ENCODE results near the gene DAPK2.

DAPK2 gene

DNA sequence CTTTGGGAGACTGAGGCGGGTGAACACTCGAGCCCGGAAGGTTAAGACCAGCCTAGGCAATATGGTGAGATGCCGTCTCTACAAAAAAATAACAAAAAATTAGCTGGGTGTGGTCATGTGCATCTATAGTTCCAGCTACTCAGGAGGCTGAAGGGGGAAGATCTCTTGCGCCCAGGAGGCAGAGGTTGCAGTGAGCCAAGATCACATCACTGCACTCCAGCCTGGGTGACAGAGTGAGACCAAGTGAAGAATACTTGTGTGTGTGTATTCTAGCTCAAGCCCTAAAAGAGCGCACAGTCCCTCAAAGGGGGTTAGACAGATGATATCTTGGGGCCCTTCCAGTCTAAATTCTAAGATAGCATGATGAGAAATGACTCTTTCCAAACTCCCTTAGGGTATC lies 23.7 kb downstream of the DAPK2 start:
- no peak for DNase-seq

DNA sequence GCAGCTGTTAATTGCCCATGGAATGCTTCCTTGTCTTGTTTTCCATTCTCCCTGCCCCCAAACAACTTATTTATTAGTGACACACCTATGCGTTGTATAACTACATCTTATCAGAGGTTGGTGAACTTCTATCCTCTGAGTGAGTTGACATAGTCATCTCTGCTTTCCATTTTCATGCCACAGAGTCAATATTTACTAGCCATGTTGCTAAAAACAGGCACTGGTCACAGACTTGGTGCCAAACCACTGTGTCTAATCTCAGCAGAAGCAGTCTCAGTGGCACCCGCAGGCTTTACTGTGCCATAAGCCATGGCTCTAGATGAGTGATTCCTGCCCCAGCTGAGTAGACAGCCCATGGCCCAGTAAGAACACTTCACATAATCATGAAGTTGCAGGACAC lies 26.5 kb downstream of the DAPK2 start:
- no peak for DNase-seq

DNA sequence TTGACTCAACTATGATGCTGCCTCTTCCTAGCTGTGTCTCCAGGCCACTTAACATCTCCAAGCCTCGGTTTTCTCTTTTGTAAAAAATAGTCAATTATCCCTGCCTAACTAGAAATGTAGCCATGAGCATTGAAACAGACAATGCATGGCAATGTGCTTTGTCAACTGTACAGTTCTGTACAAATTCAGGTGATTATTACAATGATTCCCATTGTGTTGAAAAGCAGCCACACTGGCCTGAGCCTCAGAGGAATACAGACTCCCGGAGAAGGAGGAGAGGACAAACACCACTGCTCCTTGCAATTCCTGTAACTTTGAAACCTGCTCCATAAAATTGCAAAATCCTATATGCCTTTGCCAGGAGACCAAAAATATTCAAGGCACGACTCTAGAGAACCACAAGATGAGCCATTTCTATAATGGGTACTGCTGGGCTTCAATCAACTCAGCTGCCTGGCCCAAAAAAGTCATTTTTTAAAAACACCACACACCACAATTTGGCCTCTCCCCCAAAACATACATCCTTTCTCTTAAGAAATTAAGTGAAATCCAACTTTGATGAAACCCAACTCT lies 28.6 kb downstream of the DAPK2 start:
- DNase-seq, result no peak

DNA sequence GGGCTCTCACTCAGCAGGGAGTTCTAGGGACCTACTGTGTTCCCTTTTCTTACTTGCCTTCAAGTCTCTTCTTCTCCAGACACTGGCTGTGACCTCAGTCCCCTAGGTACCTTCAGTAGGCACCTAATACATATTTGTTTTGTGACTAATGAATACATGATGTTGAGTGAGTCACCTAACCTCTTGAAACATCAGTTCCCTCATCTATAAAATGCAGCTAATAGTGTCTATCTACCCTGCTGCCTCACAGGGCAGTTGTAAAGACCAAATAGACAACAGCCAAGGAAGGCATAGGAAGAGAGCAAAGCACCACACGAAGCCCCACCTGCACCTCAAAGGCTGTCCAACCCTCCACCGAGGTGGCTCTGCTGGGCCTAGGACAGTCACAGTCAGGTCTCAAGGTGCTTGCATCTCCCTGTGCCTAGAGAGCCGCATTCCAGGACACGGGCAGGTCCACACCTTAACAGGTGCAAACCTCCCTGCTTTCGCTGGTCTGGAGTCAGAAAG lies 29.1 kb downstream of the DAPK2 start:
- DNase-seq, result no peak

DNA sequence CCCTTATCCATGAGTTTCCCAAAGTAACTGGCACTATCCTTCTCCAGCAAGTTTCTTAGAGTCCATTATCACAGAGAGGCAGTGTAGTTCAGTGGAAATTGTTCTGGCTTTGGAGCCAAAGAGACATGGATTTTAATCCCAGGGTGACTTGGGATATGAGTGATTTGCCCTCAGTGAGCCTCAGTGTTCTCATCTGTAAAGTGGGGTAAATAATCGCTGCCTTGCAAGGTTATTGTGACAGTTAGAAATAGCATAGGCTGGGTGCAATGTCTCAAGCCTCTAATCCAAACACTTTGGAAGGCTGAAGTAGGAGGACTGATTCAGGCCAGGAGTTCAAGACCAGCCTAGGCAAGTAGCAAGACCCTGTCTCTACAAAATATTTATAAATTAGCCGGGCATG lies 30.0 kb downstream of the DAPK2 start:
- DNase-seq, result no peak

DNA sequence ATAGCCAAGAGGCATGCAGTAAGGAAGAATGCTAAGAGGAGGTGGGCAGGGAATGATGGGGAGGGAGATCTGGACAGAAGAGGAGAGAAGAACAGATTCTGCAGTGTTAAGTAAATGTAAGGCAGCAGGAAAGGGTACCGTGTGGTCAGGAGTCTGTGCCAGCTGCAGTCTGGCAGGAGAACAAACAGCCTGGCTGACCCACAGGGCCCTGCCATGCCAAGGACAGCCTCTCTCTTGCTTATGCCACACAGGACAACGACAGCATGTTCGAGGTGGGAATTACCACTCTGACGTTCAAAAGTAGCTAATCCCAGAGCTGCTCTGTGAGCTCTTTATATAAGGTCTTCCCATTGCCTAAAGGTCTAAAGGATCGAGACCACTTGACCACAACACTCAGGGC lies 31.3 kb downstream of the DAPK2 start:
- no peak for DNase-seq

DNA sequence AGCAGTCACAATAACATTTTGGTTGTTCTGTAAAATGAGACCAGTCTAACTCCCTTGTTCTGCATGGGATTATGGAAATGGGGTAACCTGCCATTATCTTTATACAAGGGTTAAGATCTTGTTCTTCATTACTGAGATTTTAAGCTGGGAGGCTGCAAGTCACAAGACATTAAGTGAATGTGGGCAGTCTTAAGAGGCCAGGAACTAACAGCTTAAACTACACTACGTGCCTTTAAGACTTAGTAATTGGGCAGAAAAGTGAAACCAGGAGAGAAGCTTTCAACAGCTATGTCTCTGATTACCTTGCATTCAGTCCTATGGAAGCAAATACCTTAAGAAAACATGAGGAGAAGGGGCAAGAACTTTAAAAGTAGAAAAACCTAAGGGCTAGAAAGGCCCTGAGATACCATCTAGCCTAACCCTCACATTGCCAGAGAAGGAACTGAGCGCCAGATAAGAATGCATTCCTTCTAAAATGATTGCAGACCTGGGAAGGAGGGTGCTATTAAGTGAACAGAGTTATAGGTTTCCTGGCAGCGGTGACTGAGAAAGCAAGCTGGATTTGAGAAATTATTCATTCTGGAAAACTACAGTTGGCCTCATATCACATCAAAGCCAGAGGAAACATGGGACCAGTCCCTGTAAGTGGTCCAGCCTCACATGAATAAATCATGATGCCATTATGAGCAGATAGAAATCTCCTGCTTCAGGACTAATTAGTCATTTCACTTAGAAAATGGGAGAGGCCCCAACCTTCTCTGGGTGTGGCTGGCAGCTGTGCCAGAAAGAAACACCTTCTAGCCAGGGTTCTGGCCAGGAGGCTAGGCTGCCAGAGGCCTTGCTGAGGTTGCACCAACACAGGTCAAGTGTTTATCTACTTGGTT lies 32.9 kb downstream of the DAPK2 start:
- no peak for DNase-seq

DNA sequence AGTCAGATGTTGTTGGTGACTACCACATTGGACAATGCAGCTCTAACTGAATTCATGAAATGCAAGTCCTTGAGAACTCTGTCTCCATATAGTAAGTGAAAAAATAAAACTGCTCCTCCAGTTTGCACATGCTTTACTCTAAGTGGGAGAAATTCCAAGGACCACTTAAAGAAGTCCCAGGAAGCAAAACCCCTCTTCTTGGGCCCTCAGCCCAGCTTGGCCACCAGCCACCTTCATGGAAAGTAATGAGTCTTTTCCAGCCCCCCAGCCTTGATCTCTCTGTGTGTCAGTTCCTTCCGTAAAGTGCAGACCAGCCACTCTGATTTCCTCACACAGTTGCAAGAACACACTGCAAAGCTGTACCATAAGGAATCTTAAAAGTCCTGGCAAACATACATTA lies 34.5 kb downstream of the DAPK2 start:
- no peak for DNase-seq

DNA sequence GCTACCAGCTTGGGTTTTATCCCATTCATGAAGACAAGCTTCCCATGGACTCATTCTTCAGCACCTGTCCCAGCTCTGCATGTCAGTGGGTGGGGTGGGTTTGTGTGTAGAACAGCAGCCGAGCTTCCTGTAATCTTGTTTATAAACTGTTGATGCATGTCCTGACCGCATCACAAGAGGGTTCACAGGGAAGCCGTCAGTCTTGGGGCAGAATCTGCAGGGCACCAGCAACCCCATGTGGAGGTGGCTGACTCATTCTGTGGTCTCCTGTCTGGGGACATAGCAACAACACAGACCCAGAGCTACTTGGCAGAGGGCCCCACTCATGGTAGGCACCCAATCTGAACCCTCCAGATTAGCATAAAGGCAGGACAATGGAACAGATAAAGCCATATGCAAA lies 35.6 kb downstream of the DAPK2 start:
- DNase-seq, result peak; percentile 41

DNA sequence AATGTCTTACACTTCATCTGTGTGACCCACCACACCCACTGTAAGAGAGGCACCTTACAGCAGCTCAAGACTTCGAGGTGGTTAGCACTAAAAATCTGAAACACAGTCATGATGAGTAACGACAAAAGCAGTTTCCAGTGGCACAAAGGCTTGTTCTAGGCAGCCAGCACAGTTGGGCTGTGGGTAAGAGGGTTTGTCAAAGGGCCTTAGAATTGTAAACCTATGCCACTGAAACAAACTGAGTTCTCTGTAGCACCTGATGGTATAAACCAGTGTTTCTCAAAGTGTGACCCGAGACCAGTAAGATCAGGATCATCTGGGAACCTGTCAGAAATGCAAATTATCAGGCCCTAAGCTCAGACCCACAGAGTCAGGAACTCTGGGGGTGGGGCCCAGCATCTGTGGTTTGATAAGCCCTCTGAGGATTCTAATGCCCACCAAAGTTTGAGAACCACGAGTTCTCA lies 36.5 kb downstream of the DAPK2 start:
- DNase-seq, result no peak

DNA sequence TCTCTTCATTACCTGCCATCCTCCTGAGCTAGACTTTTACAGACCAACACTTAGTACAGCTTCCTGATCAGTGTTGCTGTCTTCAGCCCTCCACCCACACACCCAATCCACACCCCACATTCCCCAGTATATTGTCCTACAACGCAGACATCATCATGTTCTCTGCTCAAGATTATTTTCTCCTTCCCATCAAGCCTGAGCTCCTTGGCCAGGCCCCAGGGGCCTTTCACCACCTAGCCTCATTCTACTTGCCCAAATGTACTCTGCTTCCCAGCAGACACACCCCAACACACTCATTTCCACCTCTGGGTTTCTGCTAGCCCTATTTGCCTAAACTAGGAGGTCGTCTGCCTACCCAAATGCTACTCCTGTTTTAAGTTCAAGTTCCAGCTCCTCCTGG lies 37.0 kb downstream of the DAPK2 start:
- DNase-seq, result no peak

DNA sequence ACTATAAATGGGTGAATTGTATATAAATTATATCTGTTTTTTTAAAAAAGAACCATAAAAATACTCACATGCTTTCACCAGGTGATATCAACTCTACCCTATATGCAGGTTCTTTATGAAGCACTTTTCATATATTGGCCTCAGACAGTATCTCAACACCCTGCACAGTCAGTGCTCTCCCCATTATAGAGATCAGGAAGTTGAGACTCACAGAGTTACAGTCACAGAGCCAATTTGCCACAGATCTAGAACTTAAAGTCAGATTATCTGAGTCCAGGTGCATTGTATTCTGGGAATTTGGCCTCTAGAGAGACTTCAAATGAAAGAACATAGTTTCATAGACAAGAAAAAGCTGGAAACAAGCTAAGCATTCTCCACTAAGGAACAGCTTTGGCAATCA lies 38.1 kb downstream of the DAPK2 start:
- no peak for DNase-seq

DNA sequence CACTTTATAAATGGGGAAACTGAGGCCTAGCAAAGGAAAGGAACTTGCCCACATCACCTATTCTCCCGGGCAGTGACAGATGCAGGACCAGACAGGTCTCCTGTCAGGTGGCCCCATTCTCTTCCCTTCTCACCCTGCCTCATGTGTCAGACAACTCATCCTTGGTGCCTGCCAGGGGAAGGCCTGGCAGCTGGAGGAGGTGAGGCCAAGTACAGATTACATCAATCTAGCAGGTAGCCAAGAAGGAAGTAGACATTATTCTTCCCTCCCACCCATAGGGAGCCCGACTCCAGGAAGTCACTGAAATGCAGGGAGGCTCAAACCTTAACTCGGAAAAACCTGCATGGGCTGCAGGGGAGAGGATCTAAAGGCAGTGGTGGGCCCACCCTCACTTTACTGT lies 39.6 kb downstream of the DAPK2 start:
- no peak for DNase-seq

DNA sequence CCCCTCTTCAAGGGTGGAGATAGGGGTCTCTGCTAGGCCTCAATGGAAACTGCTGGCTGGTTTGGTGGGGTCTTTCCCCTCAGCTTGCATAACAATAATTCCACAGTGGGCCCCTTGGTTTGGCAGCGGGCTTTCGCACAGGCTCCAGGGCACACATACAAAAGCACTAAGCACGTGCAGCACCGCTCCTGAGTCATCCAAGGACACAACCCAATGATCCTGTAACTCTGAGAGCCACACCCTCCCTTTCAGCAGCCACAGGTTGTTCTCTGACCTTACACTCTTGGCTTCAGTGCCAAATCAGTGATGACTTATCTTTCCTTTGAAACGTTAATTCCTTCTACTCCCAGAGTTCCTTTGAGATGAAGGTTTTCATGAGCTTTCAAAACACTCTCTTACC lies 41.7 kb downstream of the DAPK2 start:
- DNase-seq, result no peak

DNA sequence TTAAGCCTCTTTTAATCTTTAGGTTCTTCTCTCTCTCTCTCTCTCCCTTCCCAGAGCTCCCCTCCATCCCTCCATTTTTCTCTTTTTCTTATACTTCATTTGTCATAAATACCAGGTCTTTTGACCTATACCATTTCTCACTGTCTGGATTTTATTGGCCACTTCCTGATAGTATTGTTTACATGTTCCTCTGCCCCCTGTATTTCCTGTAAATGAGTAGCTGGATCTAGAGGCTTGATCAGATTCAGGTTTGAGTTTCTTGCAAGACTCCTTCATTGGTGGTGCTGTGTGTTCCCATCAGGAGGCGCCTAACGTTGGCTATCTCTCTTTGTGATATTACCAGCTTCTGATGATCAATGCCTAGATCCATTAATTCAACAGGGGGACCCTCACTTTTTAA lies 42.2 kb downstream of the DAPK2 start:
- no peak for DNase-seq

DNA sequence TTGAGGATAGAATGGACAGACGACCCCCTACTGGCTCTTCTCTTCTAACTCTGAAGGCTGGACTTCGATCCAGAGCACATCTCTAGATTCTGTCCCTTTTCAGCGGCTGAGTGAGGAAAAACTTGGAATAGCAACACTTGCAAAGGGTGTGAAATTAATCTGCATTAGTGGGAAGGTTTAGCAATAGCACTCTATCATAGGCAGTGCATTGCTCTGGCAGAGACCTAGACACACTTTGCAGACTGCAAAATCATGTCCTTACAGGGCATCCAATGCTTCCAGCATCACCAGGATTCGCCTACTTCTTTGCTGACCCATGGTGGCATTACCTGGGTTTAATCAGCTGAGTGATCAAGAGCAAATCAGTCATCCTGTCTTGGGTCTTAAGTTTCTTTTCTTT lies 43.1 kb downstream of the DAPK2 start:
- no peak for DNase-seq

DNA sequence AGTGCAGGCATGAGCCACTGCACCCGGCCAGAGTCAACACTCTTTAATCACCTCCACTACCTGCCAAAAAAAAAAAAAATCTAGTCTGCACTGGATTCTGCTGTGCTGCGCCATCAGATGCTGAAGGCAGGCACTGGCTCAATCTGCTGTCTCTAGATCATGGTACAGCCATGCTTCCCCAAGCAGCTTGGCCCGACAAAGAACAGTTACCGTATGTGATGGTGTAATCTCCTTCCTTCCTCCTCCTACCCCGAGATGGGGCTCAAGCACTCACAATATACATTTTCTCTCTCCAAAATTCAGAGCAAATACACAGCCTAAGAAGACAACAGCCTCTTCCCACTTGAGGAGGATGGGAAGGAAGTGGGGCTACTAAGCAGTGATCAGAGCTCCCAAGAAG lies 45.1 kb downstream of the DAPK2 start:
- DNase-seq, result no peak

DNA sequence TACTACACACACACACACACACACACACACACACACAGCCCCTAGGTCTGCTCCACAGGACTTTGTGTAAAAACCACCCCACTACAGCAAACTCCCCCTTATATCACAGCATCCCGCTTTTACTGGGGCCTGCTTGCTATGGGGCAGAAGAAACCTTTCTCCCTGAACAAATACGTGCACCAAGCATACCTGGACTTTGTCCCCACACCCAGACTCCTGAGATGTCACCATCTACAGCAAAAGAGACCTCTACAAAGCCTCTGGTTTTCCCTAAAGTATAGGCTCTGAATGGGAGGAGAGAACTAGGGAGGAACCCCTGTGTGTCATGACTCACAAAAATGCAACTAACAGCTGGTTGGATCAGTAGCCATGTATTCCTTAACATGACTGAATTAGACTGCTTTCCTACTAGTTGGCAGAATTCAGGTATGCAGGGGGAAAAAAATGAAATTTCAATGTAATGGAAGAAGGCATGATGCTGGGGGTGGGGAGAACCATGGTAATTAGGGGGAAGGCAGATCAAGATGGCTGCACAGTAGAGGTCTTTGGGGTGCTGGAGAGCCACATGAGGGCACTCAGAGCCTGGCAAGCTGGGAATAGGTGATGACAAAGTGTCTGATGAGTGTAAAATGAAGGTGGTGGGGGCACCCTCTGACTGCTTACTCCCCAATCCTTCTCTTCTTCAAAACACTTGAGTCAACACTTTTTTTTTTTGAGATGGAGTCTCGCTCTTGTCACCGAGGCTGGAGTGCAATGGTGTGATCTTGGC lies 45.9 kb downstream of the DAPK2 start:
- no peak for DNase-seq

DNA sequence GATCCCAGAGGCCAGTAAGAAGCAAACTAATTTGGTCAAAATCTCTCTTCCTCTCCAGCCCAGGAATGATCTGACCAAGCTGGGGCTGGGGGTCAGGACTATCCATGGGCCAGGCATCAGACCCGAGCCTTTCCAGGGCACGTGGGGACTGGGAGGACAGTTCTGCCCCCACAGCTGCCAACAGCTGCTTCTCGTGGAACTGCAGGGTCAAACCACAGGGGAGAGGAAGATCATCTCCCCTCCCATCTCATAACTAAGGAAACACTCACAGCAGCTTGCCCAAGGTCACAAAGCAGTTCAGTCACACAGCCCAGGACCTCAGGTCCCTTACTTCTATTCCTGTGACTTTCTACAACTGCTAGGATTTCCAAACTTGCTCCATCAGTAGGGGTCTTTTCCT lies 47.1 kb downstream of the DAPK2 start:
- no peak for DNase-seq

DNA sequence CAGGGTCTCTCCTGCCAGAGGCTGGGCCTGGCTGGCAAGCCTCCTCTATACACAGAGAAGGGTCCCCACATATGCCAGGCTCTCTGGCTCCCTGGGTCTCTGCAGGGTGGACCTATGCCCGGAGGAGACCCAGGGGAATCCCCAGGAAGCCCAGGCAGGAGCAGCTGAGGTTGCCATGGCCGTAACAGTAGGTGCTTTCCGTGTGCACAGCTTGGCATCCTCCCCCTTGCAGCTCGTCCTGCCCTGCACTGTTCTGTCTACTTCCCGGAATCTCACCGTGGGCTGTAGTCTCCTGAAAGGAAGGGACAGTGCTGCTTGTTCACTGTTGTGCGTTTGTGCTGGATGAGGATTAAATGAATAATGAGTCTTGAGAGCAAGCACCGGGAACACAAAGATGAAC lies 47.8 kb downstream of the DAPK2 start:
- no peak for DNase-seq

DNA sequence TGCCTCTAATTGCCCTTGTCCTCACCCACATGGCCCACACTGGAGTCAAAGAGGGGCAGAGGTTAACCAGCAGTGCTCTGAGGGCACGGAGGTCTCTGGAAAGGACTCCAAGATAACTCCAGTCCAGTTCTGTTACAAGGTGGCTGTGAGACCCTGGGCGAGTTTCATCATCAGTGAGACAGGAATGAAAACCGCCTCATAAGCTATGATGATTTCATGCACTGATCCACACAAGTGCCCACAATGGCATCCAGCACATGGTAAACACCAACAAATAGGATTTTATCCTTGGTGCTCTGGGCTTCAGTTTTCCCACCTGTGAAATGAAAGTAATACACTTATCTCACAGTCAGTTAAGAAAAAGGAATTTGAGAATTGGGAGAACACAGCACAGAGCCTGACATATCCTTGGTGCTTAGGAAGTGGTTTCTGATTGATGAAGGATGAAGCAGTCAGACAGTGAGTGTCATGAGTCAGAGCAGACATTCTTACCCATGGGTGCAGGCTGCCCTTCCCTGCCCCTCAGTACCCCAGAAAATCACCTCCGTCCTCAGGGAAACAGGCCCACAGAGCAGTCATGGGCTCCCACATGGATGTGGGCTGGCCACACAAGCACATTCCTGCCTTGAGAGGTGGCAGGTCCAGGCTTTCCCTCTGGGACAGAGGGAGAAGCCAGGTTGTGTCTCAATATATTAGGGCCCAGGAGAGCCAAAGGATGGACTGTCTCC lies 48.4 kb downstream of the DAPK2 start:
- no peak for DNase-seq

DNA sequence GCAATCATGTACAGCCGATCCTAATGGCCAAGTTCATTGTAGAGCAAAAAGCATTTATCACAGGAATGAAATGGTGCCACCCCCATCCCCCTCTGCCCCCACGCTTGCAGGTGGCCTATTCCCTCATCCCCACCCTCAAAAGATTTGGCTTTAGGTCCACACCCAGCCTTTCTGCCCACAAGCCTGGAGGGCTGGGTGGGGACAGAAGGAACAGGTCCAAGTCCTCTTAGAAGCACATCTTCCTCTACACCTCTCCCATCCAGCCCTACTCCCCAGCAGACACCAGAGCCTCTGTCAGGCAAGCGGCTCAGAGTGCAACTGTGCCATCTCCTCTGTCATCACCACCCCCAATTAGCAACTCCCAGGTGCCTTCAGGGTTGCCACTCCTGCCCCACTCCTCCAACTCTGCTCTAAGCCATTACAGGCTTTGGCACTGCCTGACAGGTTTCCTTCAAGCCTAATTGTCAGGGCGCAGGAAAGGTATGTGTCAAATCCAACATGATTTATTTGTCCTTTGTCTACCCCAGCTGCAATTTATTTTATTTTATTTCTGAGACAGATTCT lies 49.4 kb downstream of the DAPK2 start:
- no peak for DNase-seq

DNA sequence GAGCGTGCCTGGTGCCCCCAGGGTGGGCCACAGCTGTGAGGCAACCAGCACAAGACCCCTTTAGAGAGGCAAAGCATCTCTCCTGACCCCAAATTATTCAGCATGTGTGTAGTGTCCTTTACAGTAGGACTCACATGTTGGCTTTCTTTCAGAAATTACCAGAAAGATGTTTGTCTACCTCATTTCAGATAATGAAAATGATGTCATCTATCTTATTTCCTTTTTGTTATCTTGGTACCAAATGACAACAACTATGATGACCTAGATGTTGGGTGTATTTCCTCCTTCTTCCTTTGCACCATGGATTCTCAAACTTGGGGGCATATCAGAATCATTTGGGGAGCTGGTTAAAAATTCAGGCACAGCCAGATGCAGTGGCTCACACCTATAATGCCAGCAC lies 50.5 kb downstream of the DAPK2 start:
- no peak for DNase-seq

All from NCI-H2107 (cell line).